CD14-positive monocyte (primary cell): ENCODE measurements around the gene THEMIS. TPM values are rescaled to one million over a fixed set of nuclear protein-coding genes. Genes with fewer than 3 reads are reported as not detected.

Experiments used
- DNase-seq, 3 donors: peaks; one replicate each; pipeline ENCODE4 v3.0.0-alpha.2; 2011 to 2022
- H2AFZ ChIP-seq: 2 replicates; pipeline ENCODE4 v1.6.0; 2012; ENCODE audit warnings: mild to moderate bottlenecking, low read depth, low read length, inconsistent platforms; ENCODE audit not compliant: insufficient read depth, poor library complexity, severe bottlenecking
- H3K27ac ChIP-seq, 2 donors: 1 replicate in 1 of 2; 2 replicates in 1 of 2; pipeline ENCODE4 v1.5.1; 2012 to 2013; ENCODE audit warnings: low read length in 2 of 2, control low read depth in 1 of 2, inconsistent platforms in 1 of 2, low read depth in 1 of 2, mild to moderate bottlenecking in 1 of 2
- H3K27me3 ChIP-seq, 2 donors: one replicate each; pipeline versions ENCODE4 v1.6.0 to v1.6.1; 2011 to 2013; ENCODE audit warnings: low read length in 2 of 2; ENCODE audit not compliant: control insufficient read depth in 2 of 2, insufficient read depth in 2 of 2
- H3K36me3 ChIP-seq, 2 donors: replicated peaks in 1 of 2; 1 replicate in 1 of 2; 2 replicates in 1 of 2; pipeline versions ENCODE4 v1.5.1 to v1.6.1; 2012 to 2013; ENCODE audit warnings: low read length in 2 of 2, control low read depth in 1 of 2, inconsistent platforms in 1 of 2, mild to moderate bottlenecking in 1 of 2; ENCODE audit not compliant: insufficient read depth in 2 of 2, control insufficient read depth in 1 of 2
- H3K4me1 ChIP-seq, 2 donors: 1 replicate in 1 of 2; 2 replicates in 1 of 2; pipeline versions ENCODE4 v1.5.1 to v1.6.1; 2012 to 2013; ENCODE audit warnings: low read length in 2 of 2, control low read depth in 1 of 2, inconsistent platforms in 1 of 2, mild to moderate bottlenecking in 1 of 2, moderate library complexity in 1 of 2; ENCODE audit not compliant: insufficient read depth in 2 of 2, control insufficient read depth in 1 of 2
- H3K4me2 ChIP-seq: replicated peaks from 2 replicates; pipeline ENCODE3; 2012; ENCODE audit warnings: low read length, moderate library complexity, mild to moderate bottlenecking; ENCODE audit not compliant: poor library complexity, severe bottlenecking; ENCODE audit errors: extremely low read depth
- H3K4me3 ChIP-seq, 3 experiments: fragments of 200-600 bp in 1 of 3; sonication (generic) in 1 of 3; replicated peaks in 1 of 3; 1 replicate in 2 of 3; 2 replicates in 1 of 3; pipeline ENCODE4 v1.5.1; 2011 to 2013; ENCODE audit warnings: low read length in 3 of 3, mild to moderate bottlenecking in 3 of 3, control low read depth in 2 of 3, low read depth in 2 of 3, inconsistent platforms in 1 of 3, moderate library complexity in 1 of 3
- H3K79me2 ChIP-seq: 2 replicates; pipeline ENCODE4 v1.6.0; 2012; ENCODE audit warnings: mild to moderate bottlenecking, control low read depth, inconsistent platforms, low read length, moderate library complexity; ENCODE audit not compliant: insufficient read depth
- H3K9ac ChIP-seq: 2 replicates; pipeline ENCODE4 v1.6.0; 2017; ENCODE audit warnings: low read length, mild to moderate bottlenecking; ENCODE audit not compliant: insufficient read depth, poor library complexity, severe bottlenecking
- H3K9me3 ChIP-seq, 2 donors: replicated peaks in 1 of 2; 1 replicate in 1 of 2; 2 replicates in 1 of 2; pipeline versions ENCODE4 v1.5.1 to v1.6.1; 2012 to 2013; ENCODE audit warnings: low read length in 2 of 2, control low read depth in 1 of 2; ENCODE audit not compliant: control insufficient read depth in 1 of 2, insufficient read depth in 1 of 2
- H4K20me1 ChIP-seq: 2 replicates; pipeline ENCODE4 v1.6.0; 2012; ENCODE audit warnings: mild to moderate bottlenecking, low read length, control low read depth, moderate library complexity; ENCODE audit not compliant: insufficient read depth
- H3K27ac Mint-ChIP-seq, 7 donors: one replicate each; pipeline ENCODE4 v1.8.0; 2020; ENCODE audit warnings: mild to moderate bottlenecking in 7 of 7, mixed read lengths in 7 of 7, moderate library complexity in 6 of 7, inconsistent platforms in 2 of 7
- H3K27me3 Mint-ChIP-seq, 3 donors: one replicate each; pipeline ENCODE4 v1.8.0; 2021 to 2022; ENCODE audit warnings: low read depth in 3 of 3, mild to moderate bottlenecking in 3 of 3, mixed read lengths in 3 of 3, moderate library complexity in 3 of 3, inconsistent platforms in 1 of 3
- H3K36me3 Mint-ChIP-seq, 2 donors: one replicate each; pipeline ENCODE4 v1.8.0; 2020; ENCODE audit warnings: mixed read lengths in 2 of 2, inconsistent platforms in 1 of 2, mild to moderate bottlenecking in 1 of 2
- H3K4me1 Mint-ChIP-seq: one replicate; pipeline ENCODE4 v1.8.0; 2020; ENCODE audit warnings: mild to moderate bottlenecking, mixed read lengths
- H3K4me3 Mint-ChIP-seq, 2 donors: one replicate each; pipeline ENCODE4 v1.8.0; 2020; ENCODE audit warnings: mild to moderate bottlenecking in 2 of 2, mixed read lengths in 2 of 2, moderate library complexity in 1 of 2
- H3K9me3 Mint-ChIP-seq, 7 donors: one replicate each; pipeline ENCODE4 v1.8.0; 2020 to 2022; ENCODE audit warnings: mixed read lengths in 7 of 7, mild to moderate bottlenecking in 6 of 7, moderate library complexity in 6 of 7, inconsistent platforms in 2 of 7
- CTCF ChIP-seq: fragments of 200-600 bp; IDR thresholded peaks from one replicate; pipeline ENCODE4 v1.8.0; 2022; ENCODE audit warnings: antibody characterized with exemption, mild to moderate bottlenecking
- WGBS: methylation state at CpG from one replicate; pipeline ENCODE4 v1.1.5; 2013; ENCODE audit warnings: missing lambda C conversion rate; ENCODE audit not compliant: insufficient coverage; 5-methylcytosine and 5-hydroxymethylcytosine counted together
- intact Hi-C, 2 donors: fragments of 100-400 bp; cut with micrococcal nuclease; formaldehyde crosslinking; loops; one replicate each; pipeline versions ENCODE4 v1.15.0 to v1.15.1; 2023
- polyA plus RNA-seq, 3 donors: library from polyadenylated mRNA; depleted of rRNA in 1 of 3; unstranded in 2 of 3; stranded (reverse) in 1 of 3; fragments of 300-500 nt in 2 of 3; fragments of >200 nt in 1 of 3; fragmentation: Illumina TruSeq in 2 of 3; gene quantifications; 1 replicate in 2 of 3; 2 replicates in 1 of 3; pipeline ENCODE4 v1.2.3, GENCODE V29; 2012 to 2021

The THEMIS gene
- polyA plus RNA-seq, 3 donors, result 0.13 to 0.16 TPM; not detected in 1

DNA sequence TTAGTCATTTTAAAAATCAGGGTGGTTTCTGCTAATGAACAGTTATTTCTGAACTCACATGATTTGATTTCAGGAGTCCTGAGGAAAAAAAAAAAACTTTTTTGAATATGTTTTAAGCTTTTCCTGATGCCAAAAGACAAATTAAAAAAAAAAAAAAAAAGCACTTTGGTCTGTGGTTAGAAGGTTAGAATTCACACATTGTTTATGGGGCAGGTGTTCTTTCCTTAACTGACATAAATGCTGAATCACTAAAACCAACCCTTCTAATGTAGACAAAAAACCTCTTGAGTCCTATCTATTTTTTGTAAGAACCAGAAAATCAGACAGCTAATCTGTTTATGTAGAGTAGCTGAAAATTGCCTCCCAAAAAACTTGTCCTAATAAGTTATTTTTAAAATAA, 20.4 kb downstream of the THEMIS start:
- Mint-ChIP-seq H3K36me3 (no peaks in the 10 kb centered on the region), H3K27me3 (peaks cover 0 to 3% (median 0%) of the 10 kb centered on the region in 3 donors), H3K27ac (no peak overlapping the region), H3K4me3 (no peak overlapping the region), H3K4me1 (no peaks in the 10 kb centered on the region), H3K9me3 (peaks cover 0 to 4% (median 0%) of the 10 kb centered on the region in 7 donors)
- Histone ChIP-seq H4K20me1 (no peaks in the 10 kb centered on the region), H3K79me2 (no peaks in the 10 kb centered on the region), H3K9ac (no peak overlapping the region), H3K27me3 (no peaks in the 10 kb centered on the region), H3K36me3 (no peaks in the 10 kb centered on the region), H3K4me3 (no peak overlapping the region), H3K4me2 (no peak overlapping the region), H2AFZ (no peak overlapping the region), H3K9me3 (no peaks in the 10 kb centered on the region), H3K27ac (no peak overlapping the region), H3K4me1 (no peaks in the 10 kb centered on the region)
- no peak for DNase-seq
- intact Hi-C loops, result no loop called here
- TF ChIP-seq CTCF, result no peak

DNA sequence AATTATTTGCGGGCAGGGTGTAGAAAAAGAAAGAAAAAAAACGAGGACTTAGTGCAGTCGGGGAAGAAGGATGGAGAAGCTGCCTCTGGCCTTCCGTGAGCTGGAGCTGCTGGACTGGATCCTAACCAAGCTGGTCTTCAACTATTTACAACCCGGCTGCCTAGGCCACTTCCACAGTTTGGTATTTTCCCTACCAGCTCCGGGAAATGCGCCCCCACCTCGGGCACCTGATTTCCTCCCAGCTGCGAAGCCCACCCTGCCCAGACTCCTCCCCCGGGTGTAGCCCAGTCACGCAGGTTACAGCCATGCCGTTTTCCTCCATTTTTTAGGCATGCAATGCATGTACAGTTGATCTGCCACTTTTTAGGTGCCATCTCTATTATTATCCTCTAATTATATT, 21.2 kb downstream of the THEMIS start:
- no peak for TF ChIP-seq CTCF
- peaks cover 0 to 4% (median 0%) of the 10 kb centered on the region in 7 donors for H3K9me3 Mint-ChIP-seq
- Histone ChIP-seq H4K20me1 (no peaks in the 10 kb centered on the region), H3K9ac (no peak overlapping the region), H3K4me3 (no peak overlapping the region), H3K79me2 (no peaks in the 10 kb centered on the region), H3K27me3 (no peaks in the 10 kb centered on the region), H3K4me1 (no peaks in the 10 kb centered on the region), H3K9me3 (no peaks in the 10 kb centered on the region), H3K36me3 (no peaks in the 10 kb centered on the region), H3K27ac (no peak overlapping the region), H3K4me2 (no peak overlapping the region), H2AFZ (no peak overlapping the region)
- no peak overlapping the region for H3K27ac Mint-ChIP-seq
- intact Hi-C loops, result no loop called here
- no peak for DNase-seq
- no peaks in the 10 kb centered on the region for H3K36me3 Mint-ChIP-seq
- peaks cover 0 to 3% (median 0%) of the 10 kb centered on the region in 3 donors for H3K27me3 Mint-ChIP-seq
- 57% methylated on average over 5 of the region's 12 CpGs for WGBS
- no peaks in the 10 kb centered on the region for H3K4me1 Mint-ChIP-seq
- no peak overlapping the region for H3K4me3 Mint-ChIP-seq
